ENCODE results near the gene TRAP1. TPM values are rescaled to one million over a fixed set of nuclear protein-coding genes. Genes with fewer than 3 reads are reported as not detected.

The TRAP1 gene
- total and polyA plus RNA-seq, 2 experiments from 2014 or later, result 62.3 to 80.5 TPM

DNA sequence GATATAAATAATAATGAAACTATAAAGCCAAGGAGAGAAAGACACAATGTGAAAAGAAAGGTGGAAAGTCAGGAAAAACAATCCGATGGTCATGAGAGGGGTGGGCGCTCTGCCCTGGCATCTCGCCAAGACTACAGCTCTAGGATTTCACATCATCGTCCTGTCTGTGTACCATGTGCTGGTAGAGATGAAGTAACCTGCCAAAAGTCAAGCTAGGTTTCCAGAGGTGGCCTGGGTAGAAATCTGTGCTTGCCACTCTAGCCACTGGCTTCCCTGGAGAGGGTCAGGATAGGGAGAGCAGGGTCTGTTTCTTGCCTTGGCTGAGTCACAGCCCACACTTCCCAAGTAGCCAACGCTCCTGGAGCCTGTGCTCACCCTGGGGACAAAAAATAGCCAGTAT is 31.0 kb upstream of the TRAP1 start:
- no peaks in the 10 kb centered on the region for H3K27me3 ChIP-seq
- WGBS (ENCODE audit: low lambda C conversion rate, missing lambda C conversion rate), result 94% methylated on average over 5 of the region's 5 CpGs
- TF ChIP-seq EZH2phosphoT487 (IDR thresholded peaks at IDR 0.05; ENCODE audit: low read depth, severe bottlenecking, unreplicated experiment), result no peak
- no peak for TF ChIP-seq EZH2 (IDR thresholded peaks at IDR 0.05; ENCODE audit: borderline replicate concordance)
- TF ChIP-seq, protein P1, sequence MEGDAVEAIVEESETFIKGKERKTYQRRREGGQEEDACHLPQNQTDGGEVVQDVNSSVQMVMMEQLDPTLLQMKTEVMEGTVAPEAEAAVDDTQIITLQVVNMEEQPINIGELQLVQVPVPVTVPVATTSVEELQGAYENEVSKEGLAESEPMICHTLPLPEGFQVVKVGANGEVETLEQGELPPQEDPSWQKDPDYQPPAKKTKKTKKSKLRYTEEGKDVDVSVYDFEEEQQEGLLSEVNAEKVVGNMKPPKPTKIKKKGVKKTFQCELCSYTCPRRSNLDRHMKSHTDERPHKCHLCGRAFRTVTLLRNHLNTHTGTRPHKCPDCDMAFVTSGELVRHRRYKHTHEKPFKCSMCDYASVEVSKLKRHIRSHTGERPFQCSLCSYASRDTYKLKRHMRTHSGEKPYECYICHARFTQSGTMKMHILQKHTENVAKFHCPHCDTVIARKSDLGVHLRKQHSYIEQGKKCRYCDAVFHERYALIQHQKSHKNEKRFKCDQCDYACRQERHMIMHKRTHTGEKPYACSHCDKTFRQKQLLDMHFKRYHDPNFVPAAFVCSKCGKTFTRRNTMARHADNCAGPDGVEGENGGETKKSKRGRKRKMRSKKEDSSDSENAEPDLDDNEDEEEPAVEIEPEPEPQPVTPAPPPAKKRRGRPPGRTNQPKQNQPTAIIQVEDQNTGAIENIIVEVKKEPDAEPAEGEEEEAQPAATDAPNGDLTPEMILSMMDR (IDR thresholded peaks at IDR 0.05; ENCODE audit: poor library complexity), result no peak
- no peaks in the 10 kb centered on the region for H3K9me2 ChIP-seq (replicated peaks; ENCODE audit: insufficient read depth)
- no peak for DNase-seq (ENCODE audit: low spot score)
- H3K4me2 ChIP-seq, result no peak overlapping the region
- H3K36me3 ChIP-seq (replicated peaks; ENCODE audit: insufficient read depth, low read depth), result no peaks in the 10 kb centered on the region
- no peak overlapping the region for H3K4me3 ChIP-seq
- H3K4me1 ChIP-seq (ENCODE audit: insufficient read depth), result no peaks in the 10 kb centered on the region
- H3K27ac ChIP-seq, result no peak overlapping the region
- no peak overlapping the region for H2AFZ ChIP-seq
- peaks cover 10% of the 10 kb centered on the region for H4K20me1 ChIP-seq (ENCODE audit: insufficient read depth, poor library complexity, severe bottlenecking)
- H3K79me2 ChIP-seq, result peaks cover 27% of the 10 kb centered on the region
- H3K9me3 ChIP-seq (ENCODE audit: low read depth), result no peaks in the 10 kb centered on the region

DNA sequence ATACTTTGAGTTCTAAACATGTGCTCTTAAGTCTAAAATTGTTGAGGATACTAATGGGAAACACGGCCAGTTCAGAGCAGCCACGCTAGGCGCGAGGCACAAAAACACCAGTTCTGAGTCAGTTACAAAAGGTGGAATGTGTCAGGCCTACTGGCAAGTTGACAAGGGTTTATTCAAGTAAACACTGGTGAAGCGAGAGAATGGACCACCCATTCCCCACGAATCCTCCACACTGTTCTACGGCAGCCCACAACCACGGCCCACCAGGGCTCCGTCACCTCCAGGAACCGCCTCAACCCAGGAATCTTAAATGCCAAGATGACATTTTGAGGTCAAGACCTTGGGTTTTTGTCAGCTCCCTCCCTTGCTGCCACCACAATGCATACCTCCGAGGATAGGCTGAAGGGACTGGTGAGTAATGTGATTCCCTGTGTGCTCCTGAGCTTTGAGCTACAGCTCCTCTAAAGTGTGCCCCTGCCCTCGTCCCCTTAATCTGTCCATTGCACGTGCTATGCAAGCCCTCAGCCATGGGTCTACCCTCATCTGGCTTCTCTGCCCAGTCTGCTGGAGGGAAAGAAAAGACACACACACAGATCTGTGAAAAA is 28.5 kb upstream of the TRAP1 start:
- Histone ChIP-seq H3K4me1 (ENCODE audit: insufficient read depth) (no peaks in the 10 kb centered on the region), H3K9me3 (ENCODE audit: low read depth) (no peaks in the 10 kb centered on the region), H3K4me2 (no peak overlapping the region)

GRCh38 chr16:3744018-3744417 is 26.7 kb upstream of the TRAP1 start:
- no peaks in the 10 kb centered on the region for H3K36me3 ChIP-seq (replicated peaks; ENCODE audit: insufficient read depth, low read depth)
- no peaks in the 10 kb centered on the region for H4K20me1 ChIP-seq (ENCODE audit: insufficient read depth, poor library complexity, severe bottlenecking)
- H3K79me2 ChIP-seq, result peaks cover 9% of the 10 kb centered on the region
- H3K27me3 ChIP-seq, result no peaks in the 10 kb centered on the region
- H3K4me2 ChIP-seq, result no peak overlapping the region
- no peaks in the 10 kb centered on the region for H3K9me3 ChIP-seq (ENCODE audit: low read depth)
- TF ChIP-seq EZH2phosphoT487 (IDR thresholded peaks at IDR 0.05; ENCODE audit: low read depth, severe bottlenecking, unreplicated experiment), result no peak
- TF ChIP-seq, protein P1 (IDR thresholded peaks at IDR 0.05; ENCODE audit: poor library complexity), result no peak
- TF ChIP-seq EZH2 (IDR thresholded peaks at IDR 0.05; ENCODE audit: borderline replicate concordance), result no peak
- H3K9me2 ChIP-seq (replicated peaks; ENCODE audit: insufficient read depth), result no peaks in the 10 kb centered on the region
- no peaks in the 10 kb centered on the region for H3K4me1 ChIP-seq (ENCODE audit: insufficient read depth)
- no peak overlapping the region for H2AFZ ChIP-seq
- no peak for DNase-seq (ENCODE audit: low spot score)
- WGBS (ENCODE audit: low lambda C conversion rate, missing lambda C conversion rate), result 94% methylated on average over 7 of the region's 7 CpGs
- no peak overlapping the region for H3K4me3 ChIP-seq
- H3K27ac ChIP-seq, result no peak overlapping the region

More for the DNA sequence above, 28.5 kb upstream of the TRAP1 start:
- TF ChIP-seq EZH2 (IDR thresholded peaks at IDR 0.05; ENCODE audit: borderline replicate concordance), result no peak
- TF ChIP-seq, protein P1 (IDR thresholded peaks at IDR 0.05; ENCODE audit: poor library complexity), result no peak
- TF ChIP-seq EZH2phosphoT487 (IDR thresholded peaks at IDR 0.05; ENCODE audit: low read depth, severe bottlenecking, unreplicated experiment), result no peak
- 94% methylated on average over 13 of the region's 13 CpGs for WGBS (ENCODE audit: low lambda C conversion rate, missing lambda C conversion rate)
- H4K20me1 ChIP-seq (ENCODE audit: insufficient read depth, poor library complexity, severe bottlenecking), result peaks cover 5% of the 10 kb centered on the region
- peaks cover 13% of the 10 kb centered on the region for H3K79me2 ChIP-seq
- no peaks in the 10 kb centered on the region for H3K27me3 ChIP-seq
- no peak overlapping the region for H2AFZ ChIP-seq
- H3K27ac ChIP-seq, result no peak overlapping the region
- H3K4me3 ChIP-seq, result no peak overlapping the region
- H3K36me3 ChIP-seq (replicated peaks; ENCODE audit: insufficient read depth, low read depth), result no peaks in the 10 kb centered on the region
- DNase-seq (ENCODE audit: low spot score), result no peak
- no peaks in the 10 kb centered on the region for H3K9me2 ChIP-seq (replicated peaks; ENCODE audit: insufficient read depth)

Measured in hepatocyte (in vitro differentiated cells).